Tibial nerve (tissue), 3 donors: ENCODE results near the gene PRMT3.

Source experiments
- EP300 ChIP-seq, 2 donors: sonication (generic); formaldehyde crosslinking; IDR thresholded peaks; one replicate each; pipeline ENCODE4 v1.6.1; 2017; ENCODE audit warnings: antibody characterized with exemption in 2 of 2, mild to moderate bottlenecking in 1 of 2
- POLR2A ChIP-seq, 2 donors: fragments of 450-650 bp; IDR thresholded peaks; one replicate each; pipeline ENCODE4 v1.6.1; 2017; ENCODE audit warnings: antibody characterized with exemption in 2 of 2, mild to moderate bottlenecking in 2 of 2, moderate library complexity in 2 of 2

- TF ChIP-seq POLR2A (IDR thresholded peaks at IDR 0.05): no peak
- no peak for TF ChIP-seq EP300 (IDR thresholded peaks at IDR 0.05)
Measured at GRCh38 chr11:20351136-20351535, 36.4 kb upstream of the PRMT3 start.
